Measurements from ENCODE around the gene RNF10.

GRCh38 chr12:120490325-120490724 lies 43.8 kb upstream of the RNF10 start:
- TF ChIP-seq CTCF (IDR thresholded peaks at IDR 0.05; ENCODE audit: low read length): no peak
- TF ChIP-seq EZH2 (IDR thresholded peaks at IDR 0.05; ENCODE audit: borderline replicate concordance, low read length): no peak

Data from OCI-LY1 (cell line).